Neural cell (in vitro differentiated cells): ENCODE data around the gene DLGAP4. TPM values are rescaled to one million over a fixed set of nuclear protein-coding genes. Genes with fewer than 3 reads are reported as not detected.

ENCODE experiments used
- H2AFZ ChIP-seq: fragments of 200-600, 300-800 bp; sonication (generic), shearing (Covaris generic); 2 replicates; pipeline ENCODE4 v1.6.0; 2014; ENCODE audit warnings: low read depth, mild to moderate bottlenecking, antibody characterized with exemption, low read length, moderate library complexity
- H3F3A ChIP-seq: fragments of 200-600 bp; shearing (Covaris generic); 2 replicates; pipeline ENCODE4 v1.6.1; 2016; ENCODE audit warnings: mild to moderate bottlenecking, moderate library complexity, mixed read lengths, antibody characterized with exemption, low read length; ENCODE audit not compliant: insufficient read depth, poor library complexity, severe bottlenecking
- H3K27ac ChIP-seq: fragments of 200-600, 300-800 bp; sonication (generic), shearing (Covaris generic); 2 replicates; pipeline ENCODE4 v1.5.1; 2014; ENCODE audit warnings: mild to moderate bottlenecking, low read length, moderate library complexity
- H3K27me3 ChIP-seq: fragments of 300-800, 200-600 bp; sonication (generic), shearing (Covaris generic); 2 replicates; pipeline ENCODE4 v1.6.0; 2014; ENCODE audit warnings: mild to moderate bottlenecking, low read depth, low read length, moderate library complexity; ENCODE audit not compliant: insufficient read depth
- H3K36me3 ChIP-seq: fragments of 300-800, 200-600 bp; sonication (generic), shearing (Covaris generic); 2 replicates; pipeline ENCODE4 v1.5.1; 2014; ENCODE audit warnings: mild to moderate bottlenecking, antibody characterized with exemption, low read length, moderate library complexity; ENCODE audit not compliant: insufficient read depth
- H3K4me2 ChIP-seq: fragments of 300-800, 200-600 bp; sonication (generic), shearing (Covaris generic); 2 replicates; pipeline ENCODE4 v1.6.0; 2014; ENCODE audit warnings: mild to moderate bottlenecking, low read length
- H3K4me3 ChIP-seq: fragments of 300-800, 200-600 bp; sonication (generic), shearing (Covaris generic); 2 replicates; pipeline ENCODE4 v1.5.1; 2014; ENCODE audit warnings: mild to moderate bottlenecking, low read length, moderate library complexity
- H3K79me2 ChIP-seq: fragments of 200-600 bp; shearing (Covaris generic); replicated peaks from 2 replicates; pipeline ENCODE4 v1.6.0; 2014; ENCODE audit warnings: mild to moderate bottlenecking, low read length, moderate library complexity; ENCODE audit not compliant: insufficient read depth
- H3K9ac ChIP-seq: fragments of 300-800, 200-600 bp; sonication (generic), shearing (Covaris generic); 2 replicates; pipeline ENCODE4 v1.6.1; 2016; ENCODE audit warnings: mild to moderate bottlenecking, low read length, mixed read lengths
- H3K9me2 ChIP-seq: fragments of 200-600 bp; shearing (Covaris generic); 2 replicates; pipeline ENCODE4 v1.6.1; 2016; ENCODE audit warnings: mild to moderate bottlenecking, low read length, mixed read lengths; ENCODE audit not compliant: insufficient read depth
- H3K9me3 ChIP-seq: fragments of 200-600, 300-800 bp; sonication (generic), shearing (Covaris generic); 2 replicates; pipeline ENCODE4 v1.6.1; 2016; ENCODE audit warnings: mild to moderate bottlenecking, mixed run types, low read length, moderate library complexity, mixed read lengths
- H4K20me1 ChIP-seq: fragments of 200-600 bp; shearing (Covaris generic); 2 replicates; pipeline ENCODE4 v1.6.1; 2016; ENCODE audit warnings: mild to moderate bottlenecking, mixed run types; ENCODE audit not compliant: insufficient read depth
- EP300 ChIP-seq: fragments of 450-650 bp; conservative IDR thresholded peaks from 2 replicates; pipeline ENCODE4 v1.6.1; 2014; ENCODE audit warnings: antibody characterized with exemption, mild to moderate bottlenecking, moderate library complexity; ENCODE audit not compliant: poor library complexity, severe bottlenecking
- EZH2 ChIP-seq: fragments of 200-600, 300-800 bp; shearing (Covaris generic), sonication (generic); IDR thresholded peaks from 2 replicates; pipeline ENCODE4 v1.6.1; 2014; ENCODE audit warnings: antibody characterized with exemption, low read length, borderline replicate concordance, mild to moderate bottlenecking; ENCODE audit not compliant: insufficient read depth, poor library complexity, severe bottlenecking
- MXI1 ChIP-seq: fragments of 450-650 bp; conservative IDR thresholded peaks from 2 replicates; pipeline ENCODE4 v1.6.1; 2014; ENCODE audit warnings: antibody characterized with exemption, mild to moderate bottlenecking; ENCODE audit not compliant: poor library complexity, severe bottlenecking
- POLR2AphosphoS5 ChIP-seq: IDR thresholded peaks from 2 replicates; pipeline ENCODE4 v1.6.1; 2012
- RAD21 ChIP-seq: fragments of 450-650 bp; conservative IDR thresholded peaks from 2 replicates; pipeline ENCODE4 v1.6.1; 2014; ENCODE audit warnings: antibody characterized with exemption, mild to moderate bottlenecking, moderate library complexity
- SMC3 ChIP-seq: fragments of 450-650 bp; conservative IDR thresholded peaks from 2 replicates; pipeline ENCODE4 v1.6.1; 2014; ENCODE audit warnings: antibody characterized with exemption, mild to moderate bottlenecking, moderate library complexity; ENCODE audit not compliant: poor library complexity
- TAF1 ChIP-seq: IDR thresholded peaks from 2 replicates; pipeline ENCODE4 v1.6.1; 2012; ENCODE audit warnings: low read depth
- polyA plus RNA-seq: library from polyadenylated mRNA; depleted of rRNA; stranded (reverse); fragments of >200 nt; gene quantifications from 2 replicates; pipeline ENCODE4 v1.2.3, GENCODE V29; 2014
- TF ChIP-seq, protein P1 (sequence below): fragments of 450-650 bp; IDR thresholded peaks from 2 replicates; pipeline ENCODE4 v1.5.1; 2014; ENCODE audit warnings: antibody characterized with exemption, mild to moderate bottlenecking, moderate library complexity; ENCODE audit not compliant: poor library complexity, severe bottlenecking
- TF ChIP-seq, protein P2 (sequence below): IDR thresholded peaks from 2 replicates; pipeline ENCODE4 v1.6.1; 2012; ENCODE audit warnings: borderline replicate concordance

DLGAP4 gene
- polyA plus RNA-seq, 1 donor from 2014 or later: 31.2 TPM

DNA sequence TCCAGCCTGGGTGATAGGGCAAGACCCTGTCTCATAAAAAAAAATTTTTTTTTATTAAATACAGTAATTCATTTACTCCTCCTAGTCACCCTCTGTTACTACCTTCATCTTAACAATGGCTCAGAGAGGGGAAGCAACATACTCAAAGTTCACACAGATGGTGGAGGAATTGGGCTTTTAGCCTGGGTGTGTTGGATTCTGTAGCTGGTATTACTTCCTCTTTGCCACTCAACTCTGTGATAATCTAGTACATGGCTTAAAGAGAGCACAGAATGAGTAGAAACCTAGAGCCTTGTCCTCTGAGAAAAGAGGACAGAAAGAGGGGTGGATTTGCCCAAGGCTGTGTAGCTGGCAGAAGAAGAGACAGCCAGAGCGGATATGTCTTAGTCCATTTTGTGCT, 96.6 kb downstream of the DLGAP4 start:
- H3K36me3 ChIP-seq: no peaks in the 10 kb centered on the region
- H3K27me3 ChIP-seq: no peaks in the 10 kb centered on the region
- H3K4me3 ChIP-seq: no peak overlapping the region
- no peak overlapping the region for H3K4me2 ChIP-seq
- TF ChIP-seq EZH2: no peak
- H3K27ac ChIP-seq: no peak overlapping the region
- no peaks in the 10 kb centered on the region for H4K20me1 ChIP-seq
- no peaks in the 10 kb centered on the region for H3F3A ChIP-seq
- no peaks in the 10 kb centered on the region for H3K9me2 ChIP-seq
- no peak overlapping the region for H2AFZ ChIP-seq
- no peaks in the 10 kb centered on the region for H3K79me2 ChIP-seq
- H3K9ac ChIP-seq: no peak overlapping the region
- no peaks in the 10 kb centered on the region for H3K9me3 ChIP-seq

DNA sequence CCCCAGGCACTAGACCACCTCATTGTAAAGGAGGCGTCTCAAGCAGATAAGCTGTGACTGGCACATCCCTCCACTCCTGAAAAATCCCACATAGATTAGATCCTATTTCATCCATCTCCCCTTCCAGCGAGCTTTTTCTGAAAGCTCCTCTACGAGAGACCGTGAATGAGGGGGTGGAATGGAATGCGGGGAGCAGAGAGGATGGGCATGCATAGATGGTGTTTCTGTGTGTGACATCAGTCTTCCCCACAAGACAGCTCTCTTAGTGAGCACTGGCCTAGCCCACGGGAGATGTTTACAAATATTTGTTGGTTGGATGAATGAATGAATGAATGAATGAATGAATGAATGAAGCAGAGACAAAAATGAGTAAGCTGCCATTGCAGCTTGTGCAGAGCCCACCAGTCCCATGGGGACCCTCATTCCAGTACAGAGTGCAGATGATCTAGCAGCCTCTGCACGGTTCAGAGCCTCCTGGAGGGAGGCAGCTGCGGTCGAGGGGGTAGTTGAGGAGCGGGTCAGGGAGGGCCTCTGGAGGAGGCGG, 98.4 kb downstream of the DLGAP4 start:
- Histone ChIP-seq H3F3A (no peaks in the 10 kb centered on the region), H4K20me1 (no peaks in the 10 kb centered on the region), H3K79me2 (no peaks in the 10 kb centered on the region), H3K27me3 (no peaks in the 10 kb centered on the region), H2AFZ (no peak overlapping the region), H3K9me2 (no peaks in the 10 kb centered on the region), H3K27ac (no peak overlapping the region), H3K9ac (no peak overlapping the region), H3K4me2 (no peak overlapping the region), H3K9me3 (no peaks in the 10 kb centered on the region), H3K4me3 (no peak overlapping the region), H3K36me3 (no peaks in the 10 kb centered on the region)
- no peak for TF ChIP-seq TAF1
- TF ChIP-seq POLR2AphosphoS5: no peak
- TF ChIP-seq RAD21: no peak
- TF ChIP-seq MXI1: no peak
- TF ChIP-seq EZH2: no peak
- TF ChIP-seq, protein P1, sequence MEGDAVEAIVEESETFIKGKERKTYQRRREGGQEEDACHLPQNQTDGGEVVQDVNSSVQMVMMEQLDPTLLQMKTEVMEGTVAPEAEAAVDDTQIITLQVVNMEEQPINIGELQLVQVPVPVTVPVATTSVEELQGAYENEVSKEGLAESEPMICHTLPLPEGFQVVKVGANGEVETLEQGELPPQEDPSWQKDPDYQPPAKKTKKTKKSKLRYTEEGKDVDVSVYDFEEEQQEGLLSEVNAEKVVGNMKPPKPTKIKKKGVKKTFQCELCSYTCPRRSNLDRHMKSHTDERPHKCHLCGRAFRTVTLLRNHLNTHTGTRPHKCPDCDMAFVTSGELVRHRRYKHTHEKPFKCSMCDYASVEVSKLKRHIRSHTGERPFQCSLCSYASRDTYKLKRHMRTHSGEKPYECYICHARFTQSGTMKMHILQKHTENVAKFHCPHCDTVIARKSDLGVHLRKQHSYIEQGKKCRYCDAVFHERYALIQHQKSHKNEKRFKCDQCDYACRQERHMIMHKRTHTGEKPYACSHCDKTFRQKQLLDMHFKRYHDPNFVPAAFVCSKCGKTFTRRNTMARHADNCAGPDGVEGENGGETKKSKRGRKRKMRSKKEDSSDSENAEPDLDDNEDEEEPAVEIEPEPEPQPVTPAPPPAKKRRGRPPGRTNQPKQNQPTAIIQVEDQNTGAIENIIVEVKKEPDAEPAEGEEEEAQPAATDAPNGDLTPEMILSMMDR: no peak
- no peak for TF ChIP-seq SMC3
- TF ChIP-seq EP300: no peak
- TF ChIP-seq, protein P2, sequence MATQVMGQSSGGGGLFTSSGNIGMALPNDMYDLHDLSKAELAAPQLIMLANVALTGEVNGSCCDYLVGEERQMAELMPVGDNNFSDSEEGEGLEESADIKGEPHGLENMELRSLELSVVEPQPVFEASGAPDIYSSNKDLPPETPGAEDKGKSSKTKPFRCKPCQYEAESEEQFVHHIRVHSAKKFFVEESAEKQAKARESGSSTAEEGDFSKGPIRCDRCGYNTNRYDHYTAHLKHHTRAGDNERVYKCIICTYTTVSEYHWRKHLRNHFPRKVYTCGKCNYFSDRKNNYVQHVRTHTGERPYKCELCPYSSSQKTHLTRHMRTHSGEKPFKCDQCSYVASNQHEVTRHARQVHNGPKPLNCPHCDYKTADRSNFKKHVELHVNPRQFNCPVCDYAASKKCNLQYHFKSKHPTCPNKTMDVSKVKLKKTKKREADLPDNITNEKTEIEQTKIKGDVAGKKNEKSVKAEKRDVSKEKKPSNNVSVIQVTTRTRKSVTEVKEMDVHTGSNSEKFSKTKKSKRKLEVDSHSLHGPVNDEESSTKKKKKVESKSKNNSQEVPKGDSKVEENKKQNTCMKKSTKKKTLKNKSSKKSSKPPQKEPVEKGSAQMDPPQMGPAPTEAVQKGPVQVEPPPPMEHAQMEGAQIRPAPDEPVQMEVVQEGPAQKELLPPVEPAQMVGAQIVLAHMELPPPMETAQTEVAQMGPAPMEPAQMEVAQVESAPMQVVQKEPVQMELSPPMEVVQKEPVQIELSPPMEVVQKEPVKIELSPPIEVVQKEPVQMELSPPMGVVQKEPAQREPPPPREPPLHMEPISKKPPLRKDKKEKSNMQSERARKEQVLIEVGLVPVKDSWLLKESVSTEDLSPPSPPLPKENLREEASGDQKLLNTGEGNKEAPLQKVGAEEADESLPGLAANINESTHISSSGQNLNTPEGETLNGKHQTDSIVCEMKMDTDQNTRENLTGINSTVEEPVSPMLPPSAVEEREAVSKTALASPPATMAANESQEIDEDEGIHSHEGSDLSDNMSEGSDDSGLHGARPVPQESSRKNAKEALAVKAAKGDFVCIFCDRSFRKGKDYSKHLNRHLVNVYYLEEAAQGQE: no peak

DNA sequence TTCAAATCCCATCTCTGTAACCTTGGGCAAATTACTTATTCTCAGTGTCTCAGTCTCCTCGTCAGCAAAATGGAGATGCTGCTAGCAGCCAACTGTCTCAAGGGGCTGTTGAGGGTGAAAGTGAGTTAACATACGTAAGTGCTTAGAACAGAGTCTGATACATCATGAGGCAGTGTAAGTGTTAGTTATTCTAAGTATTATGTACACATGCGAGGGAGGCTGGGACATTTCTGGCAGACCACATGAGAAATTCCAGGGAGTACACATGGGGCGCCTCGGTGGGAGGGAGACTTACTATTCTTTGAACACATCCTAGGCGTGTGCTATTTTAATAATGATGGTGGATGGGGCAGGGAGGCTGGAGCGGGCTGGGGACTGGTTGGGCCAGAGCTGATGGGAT, 99.1 kb downstream of the DLGAP4 start:
- no peaks in the 10 kb centered on the region for H3K9me3 ChIP-seq
- TF ChIP-seq POLR2AphosphoS5: no peak
- no peak for TF ChIP-seq EZH2
- TF ChIP-seq, protein P1: no peak
- TF ChIP-seq SMC3: no peak
- TF ChIP-seq, protein P2: no peak
- no peaks in the 10 kb centered on the region for H3F3A ChIP-seq
- no peaks in the 10 kb centered on the region for H3K27me3 ChIP-seq
- no peaks in the 10 kb centered on the region for H3K9me2 ChIP-seq
- H4K20me1 ChIP-seq: no peaks in the 10 kb centered on the region
- H3K27ac ChIP-seq: no peak overlapping the region
- H3K4me2 ChIP-seq: no peak overlapping the region
- H3K4me3 ChIP-seq: no peak overlapping the region
- H3K79me2 ChIP-seq: no peaks in the 10 kb centered on the region
- H3K36me3 ChIP-seq: no peaks in the 10 kb centered on the region
- H3K9ac ChIP-seq: no peak overlapping the region
- no peak overlapping the region for H2AFZ ChIP-seq
